GM19467 (cell line): Measurements from ENCODE around the gene TSPAN14.
"Not testable (repeated sequence)": the region's sequence is repeated elsewhere in the genome, so short reads cannot be mapped to it uniquely, and the experiment has no call there.

Experiments
- ATAC-seq: cut with Tn5 transposase; IDR thresholded peaks from one replicate; pipeline ENCODE4 v1.9.1; 2021; ENCODE audit warnings: mild to moderate bottlenecking, moderate library complexity; ENCODE audit not compliant: unreplicated experiment

The TSPAN14 gene

DNA sequence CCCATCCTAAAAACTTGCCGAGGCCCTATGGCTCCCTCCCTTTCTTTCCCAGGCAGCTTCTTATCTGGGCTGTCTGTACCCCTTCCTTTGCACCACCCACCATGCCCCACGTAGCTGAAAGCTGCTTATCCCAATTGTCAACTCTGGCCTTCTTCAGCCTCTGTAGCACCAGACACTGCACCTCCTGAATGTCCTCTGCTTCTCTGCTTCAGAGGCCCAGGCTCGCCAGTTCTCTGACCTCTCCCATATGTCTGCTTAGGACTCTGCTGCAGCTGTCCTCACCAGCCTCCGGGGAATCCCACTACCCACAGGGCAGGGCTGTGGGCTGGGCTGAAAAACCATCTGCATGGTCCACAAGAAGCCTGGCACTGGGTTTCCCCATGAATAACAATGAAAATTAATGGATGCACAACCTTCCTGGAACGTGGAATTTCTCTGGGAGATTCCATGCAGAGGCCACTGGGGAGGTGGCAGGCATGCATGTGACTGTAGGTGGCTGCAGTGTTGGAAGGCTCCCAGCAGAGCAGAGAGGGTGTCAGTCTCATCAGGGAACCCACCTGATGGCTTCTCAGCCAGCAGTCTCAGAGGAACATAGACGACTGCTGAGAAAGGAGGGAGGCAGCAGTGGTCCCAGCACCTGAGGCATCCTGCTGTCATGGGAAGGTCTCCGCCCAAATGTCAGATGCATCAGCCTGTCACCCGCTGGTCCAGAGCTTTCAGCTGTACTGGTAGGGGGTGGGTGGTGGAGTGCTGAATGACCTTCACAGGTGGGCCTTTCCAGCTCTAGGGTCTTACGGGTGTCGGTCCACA lies 66.8 kb downstream of the TSPAN14 start:
- no peak for ATAC-seq

DNA sequence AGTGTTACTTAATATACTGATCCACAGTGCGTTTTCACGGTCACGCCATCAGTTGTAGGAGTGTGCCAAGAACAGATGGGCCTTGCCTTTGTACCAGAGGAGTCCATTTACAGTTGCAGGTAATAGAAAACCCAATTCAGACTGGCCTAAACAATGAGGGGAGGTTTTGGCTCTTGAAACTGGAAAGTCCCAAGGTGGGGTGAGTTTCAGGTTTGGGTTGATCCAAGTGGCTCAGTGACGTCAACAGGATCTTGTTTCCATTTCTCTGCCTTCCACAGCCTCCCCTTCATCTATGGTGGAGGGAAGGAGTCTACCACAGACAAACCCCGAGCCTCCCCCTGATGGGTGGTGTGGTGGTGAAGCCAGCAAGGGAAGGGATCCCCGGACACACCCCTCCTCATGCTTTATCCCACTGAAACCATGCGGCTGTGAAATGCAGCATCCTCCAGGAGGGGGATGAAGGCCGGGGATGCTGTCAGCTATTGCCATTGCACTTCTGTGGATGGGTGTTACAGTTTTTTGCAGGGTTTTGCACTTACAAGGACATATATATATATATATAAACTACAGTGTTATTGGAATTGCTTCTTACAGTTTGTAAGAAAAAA lies 68.8 kb downstream of the TSPAN14 start:
- no peak for ATAC-seq

DNA sequence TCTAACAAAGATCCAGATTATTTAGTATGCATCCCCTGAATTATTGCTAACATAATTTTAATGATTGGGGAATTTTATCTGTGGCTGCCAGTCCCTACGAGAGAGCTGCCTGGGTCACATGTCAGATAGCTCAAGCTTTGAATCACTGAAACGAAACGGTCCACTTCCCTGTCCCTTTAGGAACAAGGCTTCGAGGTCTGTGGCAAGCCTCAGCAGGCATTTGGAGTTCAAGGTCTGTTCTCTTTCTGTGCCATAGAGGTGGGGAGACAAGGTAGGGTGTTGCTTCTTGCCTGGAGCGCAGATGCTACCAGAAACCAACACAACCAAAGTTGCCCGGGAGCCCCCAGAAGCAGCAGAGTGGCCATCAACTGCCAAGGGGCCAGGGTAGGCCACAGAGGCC lies 69.7 kb downstream of the TSPAN14 start:
- no peak for ATAC-seq

DNA sequence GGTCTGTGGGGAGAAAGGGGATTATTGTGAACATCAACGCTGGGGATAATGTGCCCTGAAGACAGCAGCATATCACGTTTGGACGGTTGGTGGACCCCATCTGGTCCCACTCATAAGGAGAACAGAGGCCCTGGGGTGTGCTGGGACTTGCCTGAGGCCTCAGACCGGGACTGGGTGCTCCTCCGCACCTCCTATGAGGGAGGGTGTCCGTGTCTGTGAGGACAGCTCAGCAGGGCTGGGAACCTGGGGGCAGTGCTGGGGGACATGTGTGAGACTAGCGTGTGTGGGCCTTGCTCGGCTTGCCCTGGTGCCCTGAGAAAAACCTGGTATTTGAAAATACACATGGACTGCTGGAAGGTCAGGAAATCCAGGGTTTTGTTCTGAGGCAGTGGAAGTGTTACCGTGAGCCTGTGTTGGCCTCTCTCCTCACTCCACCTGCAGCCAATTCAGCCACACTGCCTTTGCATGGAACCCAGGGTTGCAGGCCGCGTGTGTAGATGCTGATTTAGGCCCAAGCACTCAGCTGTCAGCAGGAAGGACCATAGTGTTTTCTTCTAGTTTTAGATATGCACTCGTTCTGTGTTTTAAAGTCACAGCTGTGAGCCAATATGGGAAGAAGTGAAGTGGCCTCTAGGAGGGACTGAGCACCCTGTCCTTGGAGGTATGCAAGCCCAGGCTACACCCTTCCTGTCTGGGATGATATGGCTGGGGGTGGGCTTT lies 70.2 kb downstream of the TSPAN14 start:
- ATAC-seq: no peak

DNA sequence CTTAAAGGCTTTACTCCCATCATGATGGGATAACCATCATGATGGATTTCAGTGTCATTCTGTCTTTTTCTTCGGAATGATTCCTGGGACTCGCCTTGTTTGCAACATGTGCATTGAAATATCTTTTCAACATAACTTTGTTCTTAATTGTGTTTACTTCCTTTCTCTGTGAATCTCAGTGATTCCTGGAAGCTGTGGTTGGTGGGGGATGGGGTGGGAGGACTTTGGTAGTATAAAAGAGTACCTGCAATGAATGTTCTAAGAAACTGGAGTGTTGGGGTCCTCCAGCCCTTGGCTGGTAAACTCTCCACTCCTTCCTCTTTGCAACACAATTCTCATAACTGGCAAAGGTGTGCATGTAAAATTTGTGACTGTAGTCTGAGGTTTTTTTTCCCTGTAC lies 72.1 kb downstream of the TSPAN14 start:
- no peak for ATAC-seq

DNA sequence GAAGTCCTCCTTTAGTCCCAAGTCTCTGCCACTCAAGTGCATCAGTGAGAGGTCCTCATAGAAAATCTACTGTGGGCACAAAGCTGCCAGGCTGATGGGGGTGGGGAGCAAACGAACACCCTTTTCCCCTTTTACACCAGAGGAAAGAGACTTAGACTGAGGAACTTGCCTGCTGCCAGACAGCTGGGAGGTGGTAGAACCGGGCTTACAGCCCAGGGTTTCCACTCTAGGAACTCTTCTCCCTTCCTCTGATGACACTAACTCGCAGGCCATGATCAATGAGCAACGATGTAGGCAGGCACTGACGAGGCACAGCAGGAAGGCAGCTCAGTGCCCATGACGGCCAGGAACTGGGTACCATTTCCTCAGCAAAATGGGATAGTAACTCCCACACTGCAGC lies 72.6 kb downstream of the TSPAN14 start:
- no peak for ATAC-seq

DNA sequence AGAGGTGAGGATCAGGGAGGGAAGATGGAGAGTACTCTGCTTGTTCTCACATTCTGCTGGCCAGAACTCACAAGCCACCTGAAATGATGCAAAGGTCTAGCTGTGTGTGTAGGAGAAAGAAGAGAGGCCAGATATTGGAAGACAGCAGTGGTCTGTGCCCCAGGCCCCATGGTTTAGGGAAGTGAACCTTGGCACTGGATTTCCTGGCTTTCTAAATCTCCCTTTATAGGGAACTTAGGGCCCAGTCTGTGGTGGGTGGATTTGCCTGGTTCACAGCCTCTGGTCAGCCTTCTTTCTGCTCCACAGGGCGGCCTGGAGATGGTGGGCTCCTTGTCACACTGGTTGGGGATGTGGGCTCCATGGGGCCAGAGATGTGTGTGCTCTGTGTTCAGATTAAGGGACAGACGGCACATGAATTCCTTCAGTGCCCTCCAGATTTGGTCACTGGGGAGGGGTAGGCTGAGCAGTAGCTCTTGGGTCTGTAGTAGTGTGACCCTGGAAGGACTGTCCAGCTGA lies 74.1 kb downstream of the TSPAN14 start:
- no peak for ATAC-seq

DNA sequence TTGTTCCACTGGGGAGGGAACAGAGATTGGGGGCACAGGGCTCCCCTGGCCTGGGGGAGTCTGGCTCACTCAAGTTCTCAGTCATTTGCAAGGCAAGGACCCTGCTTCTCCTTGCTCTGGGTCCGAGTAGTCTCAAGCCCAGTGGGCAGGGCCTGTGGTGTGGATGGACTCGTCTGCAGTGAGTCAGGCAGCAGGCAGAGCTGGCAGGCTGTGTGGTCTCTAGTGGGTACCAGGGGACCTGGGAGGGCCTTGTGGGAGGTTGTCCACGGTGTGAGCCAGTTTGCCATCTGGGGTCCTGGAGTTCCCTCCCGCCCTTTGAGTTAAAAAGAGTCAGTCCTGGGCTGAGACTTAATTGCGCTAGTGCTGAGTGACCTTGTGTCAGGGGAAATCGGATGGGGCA lies 74.8 kb downstream of the TSPAN14 start:
- ATAC-seq: no peak

DNA sequence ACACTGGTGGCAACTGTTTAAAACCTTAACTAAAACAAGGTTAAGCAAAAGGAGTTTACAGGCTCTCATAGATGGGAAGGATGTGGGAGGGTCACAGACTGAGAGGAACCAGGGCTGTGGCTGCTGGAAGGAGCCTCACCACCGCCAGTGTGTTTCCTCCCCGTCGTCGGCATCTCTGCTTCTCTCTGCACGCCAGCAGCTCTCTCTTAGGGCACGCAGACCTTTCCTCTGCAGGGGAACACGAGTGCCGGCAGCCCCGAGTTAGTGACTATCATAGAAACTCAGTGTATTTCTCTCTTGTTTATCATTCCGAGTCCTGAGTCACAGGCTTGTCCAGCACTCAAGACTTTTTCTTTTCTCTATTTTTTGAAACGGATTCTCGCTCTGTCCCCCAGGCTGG lies 75.5 kb downstream of the TSPAN14 start:
- ATAC-seq: no peak

DNA sequence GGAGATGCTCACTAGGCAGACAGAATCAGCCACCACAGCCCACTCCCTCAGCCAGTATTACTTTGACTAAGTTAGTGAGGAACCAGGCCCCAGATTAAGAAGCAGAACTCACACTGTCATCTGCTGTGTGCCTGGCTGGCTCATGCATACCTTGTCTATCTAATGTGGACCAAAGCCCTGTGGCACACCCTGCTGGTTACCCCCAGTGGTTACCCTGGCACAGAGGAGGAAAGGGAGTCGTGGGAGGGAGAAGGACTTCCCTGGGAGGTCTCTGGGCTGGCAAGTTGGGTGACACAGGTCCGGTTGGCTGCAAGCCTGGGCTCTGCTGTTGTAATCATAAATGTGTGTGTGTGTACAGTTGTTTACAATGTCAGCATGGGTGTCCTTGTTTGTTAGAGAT lies 76.1 kb downstream of the TSPAN14 start:
- no peak for ATAC-seq

DNA sequence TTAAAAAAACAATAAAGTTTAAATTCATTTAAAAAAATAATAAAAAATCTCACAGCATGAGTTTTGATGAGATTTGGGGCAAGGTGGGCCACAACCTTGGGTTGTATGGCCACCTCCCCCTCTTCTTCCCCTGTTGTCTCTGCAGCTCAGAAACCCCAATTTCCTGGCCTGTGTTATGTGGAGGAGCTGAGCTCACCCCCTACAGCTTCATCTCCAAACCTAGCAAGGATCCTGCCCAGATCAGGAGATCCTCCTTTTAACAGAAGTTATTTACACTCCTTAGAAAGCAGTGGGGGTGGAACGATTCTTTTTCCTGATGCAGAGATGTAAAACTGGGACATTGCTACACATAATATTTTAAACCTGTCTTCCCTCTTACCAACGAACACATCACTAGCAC lies 76.7 kb downstream of the TSPAN14 start:
- no peak for ATAC-seq

DNA sequence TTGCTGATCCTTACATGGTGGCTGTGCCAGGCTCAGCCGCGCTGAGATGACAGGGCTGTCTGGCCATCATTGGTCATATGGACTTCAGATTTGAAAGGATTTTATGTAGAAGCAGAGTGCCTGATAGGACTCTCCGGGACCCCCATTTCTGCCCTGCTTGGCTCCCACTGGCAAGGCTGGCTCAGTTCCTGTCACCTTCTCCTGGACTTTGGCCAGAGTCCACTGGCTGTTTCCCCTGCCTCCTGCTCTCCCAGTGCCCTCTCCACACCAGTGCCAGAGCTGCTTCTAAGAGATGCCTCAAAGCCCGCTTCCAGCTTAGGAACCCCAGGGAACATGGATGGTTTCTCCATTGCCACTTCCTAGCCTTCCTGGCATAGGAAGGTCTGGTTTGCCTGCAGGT lies 78.5 kb downstream of the TSPAN14 start:
- ATAC-seq: no peak

DNA sequence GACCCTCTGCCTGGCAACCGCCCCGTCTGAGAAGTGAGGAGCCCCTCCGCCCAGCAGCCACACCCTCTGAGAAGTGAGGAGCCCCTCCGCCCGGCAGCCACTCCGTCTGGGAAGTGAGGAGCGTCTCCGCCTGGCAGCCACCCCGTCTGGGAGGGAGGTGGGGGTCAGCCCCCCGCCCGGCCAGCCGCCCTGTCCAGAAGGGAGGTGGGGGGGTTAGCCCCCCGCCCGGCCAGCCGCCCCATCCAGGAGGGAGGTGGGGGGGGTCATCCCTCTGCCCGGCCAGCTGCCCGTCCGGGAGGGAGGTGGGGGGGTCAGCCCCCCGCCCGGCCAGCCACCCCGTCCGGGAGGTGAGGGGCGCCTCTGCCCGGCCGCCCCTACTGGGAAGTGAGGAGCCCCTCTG lies 79.9 kb downstream of the TSPAN14 start:
- not testable (repeated sequence) for ATAC-seq

DNA sequence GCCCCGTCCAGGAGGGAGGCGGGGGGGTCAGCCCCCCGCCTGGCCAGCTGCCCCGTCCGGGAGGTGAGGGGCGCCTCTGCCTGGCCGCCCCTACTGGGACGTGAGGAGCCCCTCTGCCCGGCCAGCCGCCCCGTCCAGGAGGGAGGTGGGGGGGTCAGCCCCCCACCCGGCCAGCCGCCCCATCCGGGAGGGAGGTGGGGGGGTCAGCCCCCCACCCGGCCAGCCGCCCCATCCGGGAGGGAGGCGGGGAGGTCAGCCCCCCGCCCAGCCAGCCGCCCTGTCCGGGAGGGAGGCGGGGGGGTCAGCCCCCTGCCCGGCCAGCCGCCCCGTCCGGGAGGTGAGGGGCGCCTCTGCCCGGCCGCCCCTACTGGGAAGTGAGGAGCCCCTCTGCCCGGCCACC lies 80.5 kb downstream of the TSPAN14 start:
- ATAC-seq: not testable (repeated sequence)

DNA sequence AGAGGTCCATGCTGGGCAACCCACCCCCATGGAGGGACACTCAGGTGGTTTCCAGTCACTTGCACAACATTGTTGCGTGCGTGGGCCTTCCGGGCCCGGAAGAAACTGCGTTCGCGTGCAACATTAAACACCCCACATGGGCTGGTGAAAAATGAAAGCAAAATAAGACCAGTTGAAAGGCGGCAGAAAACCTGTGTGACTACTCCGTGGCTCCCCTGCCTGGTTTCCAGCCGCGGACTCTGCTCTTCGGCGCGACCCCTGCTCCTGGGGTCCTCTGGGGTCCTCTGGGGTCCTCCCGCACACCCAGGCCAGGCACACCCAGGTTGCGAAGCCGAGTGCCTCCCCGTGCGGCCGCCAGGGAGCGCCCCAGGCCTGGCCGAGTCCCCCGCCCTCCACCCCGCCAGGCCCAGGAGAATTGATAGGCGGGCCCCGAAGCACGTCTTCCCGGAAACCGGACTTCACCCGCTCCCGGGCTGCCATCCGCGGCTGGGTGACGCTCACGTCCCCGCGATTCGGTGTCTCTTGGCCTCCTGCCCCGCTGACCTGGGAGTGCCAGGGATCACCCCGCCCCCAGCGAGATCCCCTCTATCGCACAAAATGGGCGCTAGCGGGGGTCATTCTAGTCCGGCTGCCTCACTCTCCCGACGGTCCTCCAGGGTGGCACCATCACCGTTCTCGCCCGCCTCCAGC lies 81.7 kb downstream of the TSPAN14 start:
- ATAC-seq: peak; percentile 89

DNA sequence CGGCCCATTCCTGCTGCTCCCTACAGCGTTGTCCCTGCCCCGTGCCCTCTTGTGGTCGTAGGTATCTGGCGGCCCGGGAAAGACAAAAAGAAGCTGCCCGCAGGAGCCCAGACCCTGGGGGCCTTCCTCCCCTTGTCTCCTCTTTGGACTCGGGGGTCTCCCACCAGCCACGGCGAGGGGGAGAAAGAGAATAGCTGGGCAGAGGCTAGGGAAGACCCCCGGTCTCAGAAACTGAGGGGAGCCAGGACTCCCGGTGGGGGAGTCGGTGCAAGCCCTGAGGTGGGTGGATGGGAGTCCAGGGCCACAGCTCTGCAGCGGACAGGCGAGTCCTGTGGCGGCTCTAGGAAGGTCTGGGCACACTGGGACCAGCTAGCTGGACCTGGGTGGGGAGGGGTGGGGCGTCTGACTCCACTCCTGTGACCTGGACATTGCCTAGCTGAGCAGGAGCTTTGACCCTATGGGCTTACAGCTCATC lies 82.3 kb downstream of the TSPAN14 start:
- no peak for ATAC-seq

DNA sequence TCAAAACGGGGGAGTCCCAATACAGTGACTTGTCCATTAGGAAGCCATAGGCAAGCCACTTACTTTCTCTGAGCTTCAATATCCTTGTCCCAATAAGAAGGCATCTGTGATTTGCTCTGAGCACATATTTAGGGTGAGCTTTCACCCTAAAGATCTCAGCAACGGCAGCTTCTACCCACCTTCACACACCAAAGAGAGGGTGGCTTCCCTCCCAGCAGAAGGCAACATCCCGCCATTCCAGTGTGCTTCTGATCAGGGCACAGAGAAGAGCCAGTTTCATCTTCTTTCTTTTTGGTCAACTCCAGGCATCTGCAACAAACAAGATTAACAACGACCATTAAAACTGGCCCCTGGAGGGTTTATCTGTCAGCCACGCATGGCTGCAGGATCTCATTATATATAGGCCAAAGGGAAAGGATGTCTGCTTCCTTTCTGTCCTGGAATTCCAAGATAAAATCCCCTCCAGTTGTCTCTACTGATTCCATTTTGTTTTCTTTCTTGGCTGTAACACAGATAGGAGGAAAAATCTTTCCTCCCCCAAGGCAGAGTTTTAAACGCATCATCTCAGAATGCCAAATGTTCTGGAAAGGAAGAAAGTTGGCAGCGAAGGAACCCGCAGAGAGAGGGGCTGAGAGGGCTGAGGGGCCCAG lies 83.1 kb downstream of the TSPAN14 start:
- no peak for ATAC-seq

DNA sequence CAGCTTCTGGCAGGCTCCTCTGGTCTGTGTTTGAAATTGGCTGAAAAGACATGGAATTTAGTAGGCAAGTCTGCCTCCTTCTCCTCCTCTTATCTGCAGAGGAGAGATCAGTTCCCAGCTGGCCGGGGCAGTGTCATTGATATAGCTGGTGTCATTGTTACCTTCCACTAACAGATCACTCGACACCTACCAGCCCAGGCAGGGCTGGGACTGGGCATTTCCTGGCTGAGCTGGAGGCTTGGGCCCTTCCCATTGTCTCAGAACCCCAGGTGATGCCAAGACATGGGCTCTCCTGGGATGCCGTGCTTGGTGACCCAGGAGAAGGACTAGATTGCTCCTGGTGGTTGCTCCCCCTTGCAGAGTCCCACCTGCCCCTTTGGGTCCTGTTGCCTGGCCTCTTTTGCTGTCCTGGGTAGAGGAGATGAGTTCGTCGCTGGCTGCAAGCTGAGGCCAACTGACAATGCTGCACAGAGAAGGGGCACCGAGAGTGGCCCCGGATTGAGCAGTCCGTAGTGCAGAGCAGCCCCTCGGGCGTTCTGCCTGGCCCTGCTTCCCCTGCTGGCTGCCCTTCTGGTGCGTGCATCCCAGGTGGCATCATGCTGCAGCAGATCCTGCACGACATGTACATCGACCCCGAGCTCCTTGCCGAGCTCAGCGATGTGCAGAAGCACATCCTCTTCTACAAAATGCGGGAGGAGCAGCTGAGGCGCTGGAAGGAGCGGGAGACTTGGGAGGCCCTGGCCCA lies 83.8 kb downstream of the TSPAN14 start, which contains the start of gene SH2D4B:
TSS of gene SH2D4B (plus strand) at position 167 of the 745 bp plus-strand sequence. CDS start at position 597, 430 bp downstream.
- no peak for ATAC-seq

DNA sequence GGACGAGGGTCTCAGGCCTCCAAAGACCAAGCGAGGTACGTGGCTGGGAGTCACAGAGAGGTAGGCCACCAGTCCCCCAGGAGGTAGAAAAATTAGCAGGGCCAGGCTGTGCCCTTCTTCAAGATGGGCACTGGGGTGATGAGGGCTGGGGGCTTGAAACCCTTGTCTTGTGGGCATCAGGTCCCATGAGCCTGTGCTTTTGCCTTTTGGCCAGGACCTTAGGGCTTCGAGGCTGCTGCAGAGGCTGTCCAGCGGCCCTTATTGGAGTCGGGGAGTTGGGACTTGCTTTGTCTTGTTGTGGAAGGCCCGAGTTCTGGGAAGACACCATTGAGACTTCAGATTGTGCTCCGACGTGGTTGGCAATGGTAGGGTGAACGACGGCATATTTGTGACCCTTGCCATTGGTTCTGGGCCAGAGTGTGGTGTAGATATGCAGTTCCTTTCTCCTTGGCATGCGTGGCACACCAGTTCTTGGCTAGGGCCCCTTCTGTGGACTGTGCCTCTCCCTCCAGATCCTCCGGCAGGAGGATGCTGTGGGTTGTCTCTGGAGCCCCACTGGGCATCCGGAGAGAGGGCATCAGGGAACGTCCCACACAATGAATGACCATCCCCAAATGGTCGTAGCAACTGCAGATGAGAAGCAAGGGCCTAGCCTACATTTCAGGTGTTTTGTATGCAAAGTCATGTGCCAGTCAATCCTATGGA lies 84.5 kb downstream of the TSPAN14 start:
- no peak for ATAC-seq
